IPS-11a (cell line): Measurements from ENCODE around the gene ELFN2.
"Not testable (repeated sequence)": the region's sequence is repeated elsewhere in the genome, so short reads cannot be mapped to it uniquely, and the experiment has no call there.

Experiments used
- H3K4me3 ChIP-seq: one replicate; pipeline ENCODE4 v1.5.1; 2013; ENCODE audit warnings: low read depth, low read length, control low read depth

The ELFN2 gene

DNA sequence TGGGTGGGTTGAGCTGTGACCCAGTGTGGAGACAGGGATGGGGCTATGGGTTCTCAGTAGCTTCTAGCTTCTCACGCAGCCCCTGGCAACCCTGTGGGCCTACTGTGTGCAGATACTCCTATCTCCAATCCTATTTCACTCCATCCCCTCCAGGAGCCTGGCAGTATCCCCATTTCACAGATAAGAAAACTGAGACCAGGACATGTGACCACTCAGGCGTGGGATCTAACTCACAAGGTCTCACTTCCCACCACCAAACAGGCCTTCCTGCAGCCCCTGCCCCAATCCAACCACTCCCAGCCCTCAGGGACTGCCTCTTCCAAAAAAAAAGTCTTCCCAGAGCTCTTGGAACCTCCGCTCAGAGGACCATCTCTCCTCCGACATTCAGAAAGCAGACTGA lies 15.6 kb downstream of the ELFN2 start:
- no peak overlapping the region for H3K4me3 ChIP-seq

DNA sequence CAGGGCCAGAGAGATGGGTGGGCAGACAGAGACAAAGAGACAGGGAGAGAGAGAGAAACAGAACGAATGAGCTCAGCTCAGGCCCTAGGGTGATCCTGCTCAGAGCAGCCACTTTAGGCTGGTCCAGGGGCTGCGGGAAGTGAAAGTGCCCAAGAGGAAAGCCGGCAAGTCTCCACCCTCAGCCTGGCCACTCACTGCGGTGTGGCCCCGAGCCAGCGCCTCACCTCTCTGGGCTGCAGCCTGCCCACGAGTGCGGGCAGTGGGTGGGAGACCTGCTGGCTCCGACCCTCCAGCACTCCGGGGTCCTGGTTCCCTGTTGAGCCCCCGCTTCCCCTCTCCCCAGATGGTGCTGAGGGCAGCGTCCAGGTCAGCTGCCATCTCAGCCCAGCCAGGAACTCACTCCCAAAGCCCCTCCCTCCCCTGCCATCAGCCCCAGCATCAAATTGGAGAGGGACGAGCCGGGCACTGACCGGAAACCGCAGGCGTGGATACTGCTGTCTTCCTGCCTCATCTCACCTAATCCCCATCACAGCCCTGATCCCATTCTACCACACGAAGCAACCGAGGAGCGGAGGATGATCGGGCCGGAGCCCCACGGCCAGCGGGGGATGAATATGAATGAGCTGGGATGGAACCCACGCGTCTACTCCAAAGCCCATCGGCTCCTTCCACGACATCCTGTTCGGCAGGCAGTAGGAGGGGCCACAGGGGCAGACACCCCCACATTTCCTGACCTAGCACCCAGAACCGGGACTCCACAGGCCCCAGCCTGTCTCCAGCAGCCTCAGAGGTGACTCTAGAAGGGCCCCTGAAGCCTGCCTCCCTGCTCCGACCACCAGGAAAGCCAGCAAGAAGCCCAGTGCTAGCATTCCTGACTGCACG lies 16.9 kb downstream of the ELFN2 start:
- H3K4me3 ChIP-seq = no peak overlapping the region

DNA sequence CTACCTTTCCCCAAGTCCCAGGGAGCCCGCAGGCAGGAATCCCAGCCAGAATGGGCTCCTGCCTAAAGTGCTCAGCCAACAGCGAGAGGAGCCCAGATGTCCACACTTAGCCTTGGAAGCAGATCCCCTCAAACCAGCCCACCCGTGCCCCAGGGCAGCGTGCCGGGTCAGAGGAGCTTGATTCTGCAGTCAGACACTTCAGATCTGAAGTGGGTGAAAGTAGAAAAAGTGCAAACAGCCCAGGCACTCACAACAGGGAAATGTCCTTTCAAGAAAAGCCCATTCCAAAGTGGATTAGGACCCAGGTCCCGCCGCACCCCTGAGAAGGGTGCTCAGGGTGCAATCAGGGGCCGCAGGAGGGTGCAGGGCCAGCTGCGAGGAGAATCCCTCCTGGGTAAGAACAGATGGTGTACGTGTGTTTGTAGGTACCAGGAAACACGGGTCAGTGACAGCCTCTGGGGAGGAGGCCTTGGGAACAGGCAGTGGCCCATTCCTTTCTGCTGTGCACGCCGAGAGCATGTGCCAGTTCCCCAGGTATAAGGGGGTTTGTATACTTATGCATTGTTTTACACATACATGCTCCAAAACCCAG lies 17.7 kb downstream of the ELFN2 start:
- H3K4me3 ChIP-seq = no peak overlapping the region

DNA sequence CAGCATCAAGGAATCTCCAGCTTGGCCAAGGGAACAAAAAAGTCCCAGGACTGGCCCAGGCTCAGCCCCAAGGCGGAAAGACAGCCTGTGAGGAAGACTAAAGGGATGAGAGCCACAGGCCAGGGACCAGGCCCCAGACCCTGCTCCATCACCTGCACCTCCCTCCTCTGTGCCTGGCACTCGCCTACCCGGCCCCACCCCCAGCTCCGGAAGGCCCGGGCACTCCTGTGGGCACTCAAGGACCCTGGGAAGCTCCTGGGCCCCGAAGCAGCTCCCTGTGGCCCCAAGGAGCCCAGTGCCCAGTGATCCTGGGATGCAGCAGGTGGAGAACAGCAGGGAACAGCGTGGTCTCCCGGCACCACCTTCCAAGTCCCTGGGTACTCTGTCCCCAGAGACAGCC lies 18.2 kb downstream of the ELFN2 start:
- H3K4me3 ChIP-seq = no peak overlapping the region

DNA sequence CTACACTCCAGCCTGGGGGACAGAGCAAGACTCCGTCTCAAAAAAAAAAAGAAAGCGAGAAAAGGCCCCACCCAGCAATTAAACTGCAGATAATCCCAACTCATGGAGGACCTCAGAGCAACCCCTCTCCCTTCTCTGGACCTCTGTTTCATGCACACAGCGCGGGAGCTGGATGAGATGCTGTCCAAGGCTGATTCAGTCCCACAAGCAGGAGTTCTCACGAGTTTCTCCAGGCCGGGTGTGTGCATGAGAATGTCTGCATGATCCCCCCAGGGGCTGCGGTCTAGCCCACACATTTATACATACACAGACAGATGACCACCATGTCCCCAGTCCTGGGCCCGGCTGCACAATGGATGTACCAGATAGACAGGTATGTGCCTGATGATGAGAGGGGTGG lies 19.4 kb downstream of the ELFN2 start:
- H3K4me3 ChIP-seq = no peak overlapping the region

DNA sequence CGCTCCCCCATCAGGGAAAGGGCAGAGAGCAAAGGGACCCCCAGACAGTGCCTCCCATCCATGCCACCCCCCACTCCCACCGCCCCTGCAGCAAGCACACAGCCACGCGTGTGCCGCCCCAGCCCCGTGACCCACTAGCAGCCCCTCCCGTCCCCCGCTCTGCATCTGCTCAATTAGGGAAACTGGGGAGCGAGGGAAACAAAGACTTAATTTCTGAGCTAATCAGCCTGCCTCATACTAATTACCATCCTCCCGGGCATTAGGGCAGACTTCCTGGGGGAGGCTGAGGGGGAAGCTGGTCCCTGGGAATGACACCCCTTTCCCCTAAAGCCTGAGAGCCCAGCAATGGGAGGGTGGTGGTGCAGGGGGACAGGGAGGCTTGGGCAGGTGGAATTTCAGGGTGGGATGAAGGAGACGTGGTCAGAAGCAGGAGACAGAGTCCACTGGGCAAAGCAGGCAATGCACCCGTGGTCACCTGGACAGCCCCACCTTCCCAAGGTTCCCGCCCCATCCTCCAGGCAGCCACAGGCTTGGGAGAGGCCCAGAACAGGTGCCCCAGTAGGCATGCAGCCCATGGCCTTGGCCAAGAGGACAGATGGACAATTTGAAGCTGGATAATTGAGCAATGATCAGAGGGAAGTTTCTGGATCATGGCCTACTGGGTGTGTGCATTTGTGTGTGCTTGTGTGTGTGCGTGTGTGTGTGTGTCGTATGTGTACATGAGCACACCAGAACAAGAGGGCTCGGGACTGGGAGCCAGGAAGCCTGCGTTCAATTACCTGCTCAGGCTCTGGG lies 20.6 kb downstream of the ELFN2 start:
- H3K4me3 ChIP-seq = no peak overlapping the region

DNA sequence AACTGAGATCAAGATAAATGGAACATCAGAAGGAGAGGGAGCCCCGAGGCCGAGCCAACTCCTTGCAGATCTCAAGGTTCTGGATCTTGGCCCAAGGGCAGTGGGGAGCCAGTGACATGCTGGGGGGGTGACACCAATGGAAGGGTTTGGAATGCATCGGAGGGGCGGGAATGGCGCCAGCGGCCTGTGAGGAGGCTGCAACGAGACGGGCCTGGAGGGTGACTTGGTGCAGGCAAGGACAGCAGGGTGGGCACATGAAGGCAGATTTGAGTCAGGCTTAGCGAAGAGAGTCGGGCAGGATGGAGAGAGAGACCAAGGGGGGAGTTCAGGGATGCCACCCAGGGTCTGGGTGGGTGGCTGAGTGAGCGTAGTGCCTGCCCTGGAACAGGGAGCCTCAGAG lies 23.2 kb downstream of the ELFN2 start:
- H3K4me3 ChIP-seq = no peak overlapping the region

DNA sequence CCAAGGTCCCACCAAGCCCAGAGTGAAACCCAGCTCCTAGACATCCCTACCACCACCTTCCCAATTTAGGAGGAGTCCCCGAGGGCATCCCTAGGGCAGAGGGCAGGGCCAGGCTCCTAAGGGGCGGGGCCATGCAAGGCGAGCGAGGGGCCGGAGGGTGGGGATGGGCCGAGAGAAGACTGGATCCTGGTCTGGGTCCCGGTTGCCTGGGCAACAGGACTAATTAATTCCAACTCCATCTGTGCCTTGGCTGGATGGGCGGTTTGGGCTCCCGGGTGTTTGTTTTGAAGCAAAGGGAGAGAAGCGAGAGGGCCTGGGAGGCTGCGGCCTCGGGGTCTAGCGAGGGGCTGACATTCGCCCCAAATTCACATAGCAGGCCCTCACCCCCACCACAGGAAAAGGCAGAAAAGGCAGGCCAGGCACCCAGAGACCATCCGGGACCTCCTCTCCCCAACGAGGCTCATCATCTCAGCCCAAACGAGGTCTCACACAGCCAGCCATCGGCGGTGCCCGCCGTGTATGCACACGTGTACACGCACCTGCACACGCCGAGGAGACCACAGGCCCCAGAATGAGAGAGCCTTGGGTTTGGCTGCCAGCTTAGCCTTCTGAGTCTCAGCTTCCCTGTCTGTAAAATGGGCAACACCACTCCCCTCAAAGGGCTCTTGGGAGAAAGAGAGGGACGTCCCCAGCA lies 23.9 kb downstream of the ELFN2 start:
- no peak overlapping the region for H3K4me3 ChIP-seq

DNA sequence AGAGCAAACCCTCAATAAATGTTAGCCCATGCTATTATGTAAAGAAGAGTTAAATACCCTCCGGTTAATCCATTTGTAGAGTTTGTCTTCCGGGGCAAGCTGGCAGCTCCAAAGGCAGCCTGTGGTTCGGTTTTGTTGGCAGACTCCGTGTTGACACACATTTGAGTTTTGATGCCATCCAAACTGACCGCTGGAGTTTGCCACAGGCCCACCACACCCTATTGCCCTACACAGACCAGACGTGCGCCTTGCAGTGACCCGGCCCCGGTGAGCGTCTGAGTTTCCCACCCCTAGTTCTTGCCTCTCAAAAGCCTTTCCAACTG lies 25.1 kb downstream of the ELFN2 start:
- H3K4me3 ChIP-seq = no peak overlapping the region

DNA sequence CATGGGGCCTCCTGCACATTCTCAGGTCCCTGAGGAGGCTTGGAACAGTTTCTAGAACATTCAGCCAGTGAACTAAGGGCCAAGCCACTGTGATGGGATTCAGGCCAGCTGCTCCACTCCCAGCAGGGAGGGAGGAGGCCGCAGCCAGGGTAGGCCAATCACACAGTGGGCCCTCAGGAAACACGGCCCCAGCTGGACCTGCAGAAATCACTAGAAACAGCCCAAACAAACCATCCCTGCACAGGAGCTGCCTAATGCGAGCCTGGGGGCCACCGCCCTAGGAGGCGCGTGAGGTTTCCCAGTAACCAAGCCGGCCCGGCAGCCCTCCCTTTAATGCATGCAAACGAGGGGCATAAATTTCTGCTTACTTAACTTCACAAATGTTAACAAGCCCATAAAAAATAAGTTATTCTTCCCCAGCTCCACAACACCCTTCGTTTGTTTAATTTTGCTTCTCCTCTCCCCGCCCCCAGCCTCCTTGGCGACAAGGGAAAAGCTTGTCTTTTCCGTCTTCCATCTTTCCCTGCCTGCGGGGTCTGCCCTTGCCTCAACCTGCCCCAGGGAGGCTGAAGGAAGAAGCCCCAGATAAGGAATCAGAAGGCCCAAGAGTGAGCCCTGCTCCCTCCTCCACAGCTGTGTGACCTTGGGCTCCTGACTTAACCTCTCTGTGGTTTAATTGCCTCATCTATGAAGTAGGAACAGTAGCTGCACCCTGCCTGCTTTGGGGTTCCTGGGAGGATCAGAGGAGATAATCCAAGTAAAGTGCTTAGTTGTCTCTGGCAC lies 25.7 kb downstream of the ELFN2 start:
- no peak overlapping the region for H3K4me3 ChIP-seq

DNA sequence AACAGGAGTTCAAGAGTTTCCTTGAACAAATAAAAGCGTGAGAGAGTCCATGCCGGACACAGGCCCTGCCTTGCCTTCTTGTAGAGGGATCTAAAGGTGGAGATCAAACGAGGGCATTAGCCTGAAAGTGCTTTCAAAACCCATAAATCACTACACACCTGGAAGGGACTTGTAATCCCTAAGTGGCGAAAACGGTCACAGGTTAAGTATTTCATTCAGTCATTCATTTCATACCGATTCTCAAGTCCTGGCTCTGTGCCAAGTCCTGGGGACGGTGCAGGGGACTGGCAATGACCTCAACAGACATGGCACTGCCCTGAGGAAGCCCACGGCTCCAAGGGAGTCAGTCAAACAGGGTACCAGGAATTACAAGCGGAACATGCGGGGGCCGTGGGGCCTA lies 26.6 kb downstream of the ELFN2 start:
- H3K4me3 ChIP-seq = no peak overlapping the region

DNA sequence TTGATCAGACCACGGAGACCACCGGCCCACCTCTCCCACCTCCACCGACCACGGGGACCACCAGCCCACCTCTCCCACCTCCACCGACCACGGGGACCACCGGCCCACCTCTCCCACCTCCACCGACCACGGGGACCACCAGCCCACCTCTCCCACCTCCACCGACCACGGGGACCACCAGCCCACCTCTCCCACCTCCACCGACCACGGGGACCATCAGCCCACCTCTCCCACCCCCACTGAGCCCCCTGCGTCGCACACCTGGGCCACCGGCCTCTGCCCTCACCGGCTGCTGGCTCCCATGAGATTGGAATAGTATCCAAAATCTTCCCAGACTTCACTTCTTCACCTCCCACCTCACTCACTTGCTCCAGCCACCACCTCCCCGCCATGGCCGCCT lies 27.8 kb downstream of the ELFN2 start:
- not testable (repeated sequence) for H3K4me3 ChIP-seq

DNA sequence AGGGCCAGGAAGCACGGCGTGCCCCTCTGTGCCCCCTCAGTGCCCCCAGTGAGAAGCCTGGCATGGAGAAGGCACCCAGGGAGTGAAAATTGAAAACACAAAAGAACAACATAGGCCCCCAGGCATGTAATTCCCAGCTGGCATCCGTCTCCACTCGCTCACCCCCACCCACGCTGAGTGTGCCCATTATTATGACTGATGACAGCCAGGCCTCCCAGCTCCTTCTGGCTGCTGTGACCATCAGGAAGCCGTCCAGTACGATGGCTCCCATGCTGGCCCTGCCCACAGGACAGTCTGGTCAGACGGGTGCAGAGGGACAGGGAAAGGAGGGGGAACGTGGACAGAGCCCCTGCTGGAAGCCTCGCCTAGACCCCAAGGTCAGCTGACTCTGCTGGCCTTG lies 30.1 kb downstream of the ELFN2 start:
- no peak overlapping the region for H3K4me3 ChIP-seq

DNA sequence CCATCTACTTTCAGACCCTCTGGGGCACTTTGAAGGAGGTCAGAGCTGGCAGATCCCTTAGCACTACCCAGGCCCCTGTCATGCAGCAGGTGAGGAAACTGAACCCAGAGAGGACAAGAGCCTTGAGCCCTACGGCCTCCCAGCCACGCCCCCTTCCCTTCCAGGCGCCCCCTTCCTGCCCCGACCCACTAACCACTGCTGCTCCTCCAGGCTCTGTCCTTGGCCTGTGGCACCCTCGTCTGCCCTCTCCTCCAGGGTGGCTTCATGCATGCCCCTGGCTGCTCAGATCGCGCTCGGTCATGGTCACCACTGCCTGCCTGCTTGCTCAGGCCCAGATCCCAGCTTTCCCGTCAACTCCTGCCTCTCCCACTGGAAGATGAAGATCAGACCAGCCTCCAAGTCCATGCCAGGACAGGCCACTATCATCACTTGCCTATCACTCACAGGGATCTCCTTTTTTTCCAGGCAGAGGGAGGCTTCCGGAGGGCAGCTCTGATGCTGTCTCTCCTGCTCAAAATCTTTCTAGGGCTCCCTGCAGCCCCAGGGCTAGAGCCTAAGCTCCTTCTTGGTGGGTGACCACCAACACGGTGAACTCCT lies 30.7 kb downstream of the ELFN2 start:
- H3K4me3 ChIP-seq = no peak overlapping the region

DNA sequence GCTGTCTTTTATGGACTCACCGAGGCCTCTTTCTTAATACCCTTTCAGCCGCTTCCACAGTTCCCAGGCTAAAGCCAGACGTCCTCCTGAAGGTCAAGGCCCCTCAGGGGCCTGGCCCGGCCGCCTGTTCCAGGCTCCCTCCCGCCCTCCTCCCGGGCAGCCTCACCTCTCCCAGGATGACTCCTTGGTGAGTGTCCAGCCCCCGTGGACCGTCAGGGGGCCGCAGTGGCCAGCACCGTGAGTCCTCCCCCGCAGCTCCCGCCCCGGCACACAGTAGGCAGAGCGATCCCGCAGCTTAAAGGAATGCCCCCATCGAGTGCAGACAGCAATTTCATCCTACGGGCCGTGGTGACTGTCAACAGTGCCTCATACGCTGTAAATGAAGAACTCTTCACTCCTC lies 32.9 kb downstream of the ELFN2 start:
- H3K4me3 ChIP-seq = no peak overlapping the region

DNA sequence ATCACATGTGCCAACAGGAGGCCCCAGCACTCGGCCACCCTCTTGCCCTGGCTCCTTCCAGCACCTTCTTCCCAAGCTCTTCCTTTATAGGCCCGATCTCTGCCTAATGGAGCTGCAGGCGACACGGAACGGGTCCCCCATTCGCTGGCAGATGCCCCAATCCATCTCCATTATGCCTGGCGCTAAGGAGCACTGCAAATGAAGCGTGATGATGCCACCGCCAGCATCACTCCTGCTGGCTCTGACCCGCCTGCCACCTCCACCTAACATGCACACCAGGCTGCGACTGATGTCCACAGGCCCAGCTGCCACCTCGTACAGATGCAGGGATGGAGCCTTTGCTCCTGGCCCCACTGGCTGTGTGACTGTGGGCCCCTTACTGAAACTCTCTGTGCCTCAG lies 33.5 kb downstream of the ELFN2 start:
- no peak overlapping the region for H3K4me3 ChIP-seq

DNA sequence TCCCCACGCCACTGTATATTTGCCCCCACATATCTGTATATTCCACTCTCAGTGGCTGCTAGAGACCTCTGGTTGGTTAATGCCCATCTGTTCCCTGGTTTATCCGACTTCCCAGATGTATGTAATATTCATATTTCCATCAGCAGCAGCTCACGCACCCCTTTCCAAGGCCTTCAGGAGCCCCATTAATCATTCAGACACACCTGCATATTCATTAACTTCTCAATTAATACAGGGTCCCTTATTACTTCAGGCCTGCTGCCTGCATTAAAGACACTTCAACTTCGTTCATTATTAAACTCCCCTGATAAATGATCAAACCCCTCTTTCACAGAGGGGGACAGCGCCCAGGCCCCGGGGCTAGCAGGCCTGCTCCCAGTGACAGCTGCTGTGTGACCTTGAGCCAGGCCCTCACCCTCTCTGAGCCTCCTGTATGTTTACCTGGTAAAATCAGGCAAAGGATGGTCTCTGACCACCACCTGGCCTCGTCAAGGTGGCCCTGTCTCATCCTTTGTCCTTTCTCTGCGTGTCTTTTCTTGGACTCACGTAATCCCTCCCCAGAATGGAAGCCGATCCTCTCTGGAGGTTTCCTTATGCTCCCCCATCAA lies 34.5 kb downstream of the ELFN2 start:
- no peak overlapping the region for H3K4me3 ChIP-seq

DNA sequence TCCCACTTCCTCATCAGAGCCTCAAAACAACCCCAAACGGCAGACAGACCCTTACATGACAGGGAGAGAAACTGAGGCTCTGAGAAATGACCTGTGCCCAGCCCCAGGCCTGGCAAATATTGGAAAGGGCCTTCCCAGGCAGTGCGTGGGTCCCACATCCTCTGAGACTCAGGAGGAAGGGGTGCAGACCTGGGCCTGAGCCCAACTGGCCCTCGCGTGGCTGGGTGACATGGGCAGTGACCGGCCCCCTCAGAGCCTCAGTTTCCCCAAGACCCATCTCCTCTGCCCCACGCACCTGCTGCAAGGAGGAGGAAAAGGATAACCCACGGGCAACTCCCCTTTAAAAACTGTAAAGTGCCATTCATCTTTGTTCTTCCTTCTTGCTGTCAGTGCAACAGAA lies 35.6 kb downstream of the ELFN2 start:
- H3K4me3 ChIP-seq = no peak overlapping the region

DNA sequence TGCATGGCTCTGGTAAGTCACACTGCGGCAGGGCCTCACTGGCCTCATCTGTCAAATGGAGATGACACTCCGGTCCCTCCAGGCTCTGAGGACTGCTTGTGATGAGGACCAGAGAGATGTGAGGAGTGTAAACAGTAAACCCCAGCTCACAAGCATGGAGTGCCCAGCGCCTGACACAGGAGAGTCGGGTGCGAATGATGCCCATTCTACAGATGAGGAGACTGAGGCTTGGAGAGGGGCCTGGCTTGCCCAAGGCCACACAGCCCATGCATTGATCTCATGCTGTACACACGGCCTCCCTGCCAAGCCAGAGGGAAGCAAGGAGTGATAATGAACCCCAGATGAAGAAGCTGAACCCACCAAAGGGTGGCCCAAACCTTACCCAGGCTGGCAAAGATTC lies 37.2 kb downstream of the ELFN2 start:
- no peak overlapping the region for H3K4me3 ChIP-seq

DNA sequence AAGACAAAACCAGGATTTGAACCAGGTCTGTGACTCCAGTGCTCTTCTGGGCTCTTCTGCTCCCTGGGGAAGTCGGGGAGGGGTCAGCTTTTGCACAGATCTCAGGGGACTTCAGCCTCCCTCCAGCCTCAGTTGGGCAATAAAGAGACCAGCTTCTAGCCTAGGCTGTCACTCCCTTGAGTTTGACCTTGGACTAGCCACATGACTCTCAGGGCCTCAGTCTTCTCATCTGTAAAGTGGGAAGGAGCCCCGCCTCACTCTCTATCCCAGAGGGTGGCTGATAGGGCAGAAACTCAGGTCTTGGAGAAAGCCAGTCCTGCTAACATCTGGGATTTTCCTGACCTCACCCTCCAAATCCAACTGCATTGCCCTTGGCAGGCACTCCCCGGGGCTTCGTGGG lies 38.7 kb downstream of the ELFN2 start:
- H3K4me3 ChIP-seq = no peak overlapping the region
